Regular cardiac myocyte (primary cell): ENCODE results near the gene MMP1. TPM values are rescaled to one million over a fixed set of nuclear protein-coding genes. Genes with fewer than 3 reads are reported as not detected.

Experiments used
- total RNA-seq: library from RNA; depleted of rRNA; stranded (reverse); fragments of >200 nt; gene quantifications from 2 replicates; pipeline ENCODE4 v1.2.3, GENCODE V29; 2014

The MMP1 gene
- 189 and 3,390 TPM in 2 replicates for total RNA-seq

DNA sequence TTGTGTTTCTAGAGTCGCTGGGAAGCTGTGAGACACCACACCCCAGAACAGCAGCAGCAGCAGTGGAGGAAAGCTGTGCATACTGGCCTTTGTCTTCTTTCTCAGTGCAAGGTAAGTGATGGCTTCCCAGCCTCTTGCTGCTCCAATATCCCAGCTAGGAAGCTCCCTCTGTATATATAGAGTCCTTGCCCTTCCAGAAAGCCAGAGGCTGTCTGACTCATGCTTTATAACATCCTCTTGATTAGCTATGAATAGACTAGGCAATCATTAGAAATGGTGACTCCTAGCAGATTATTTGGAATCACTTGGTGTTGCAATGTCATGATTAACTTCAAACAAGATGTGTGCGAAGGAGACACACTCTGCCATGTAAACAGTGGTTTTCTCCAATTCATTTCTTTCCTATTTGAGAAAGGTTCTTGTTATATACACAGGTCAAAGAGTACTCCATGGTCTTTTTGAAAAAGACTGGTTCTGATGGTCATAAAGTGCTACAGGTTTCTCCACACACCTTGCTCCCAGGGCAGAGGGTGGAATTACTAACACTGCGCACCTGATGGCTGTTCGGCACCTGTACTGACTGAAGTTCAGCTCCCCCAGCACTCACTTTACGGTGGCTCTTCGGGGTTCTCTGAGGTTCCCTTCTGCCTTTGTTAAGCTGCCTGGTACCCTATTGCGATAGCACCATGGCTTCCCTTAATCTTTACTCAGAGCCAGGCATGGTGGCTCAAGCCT, at the start of gene MMP1:
Gene MMP1 (minus strand): TSS at position 149 of the 735 bp plus-strand sequence. CDS start 68 bp downstream, at position 81.

DNA sequence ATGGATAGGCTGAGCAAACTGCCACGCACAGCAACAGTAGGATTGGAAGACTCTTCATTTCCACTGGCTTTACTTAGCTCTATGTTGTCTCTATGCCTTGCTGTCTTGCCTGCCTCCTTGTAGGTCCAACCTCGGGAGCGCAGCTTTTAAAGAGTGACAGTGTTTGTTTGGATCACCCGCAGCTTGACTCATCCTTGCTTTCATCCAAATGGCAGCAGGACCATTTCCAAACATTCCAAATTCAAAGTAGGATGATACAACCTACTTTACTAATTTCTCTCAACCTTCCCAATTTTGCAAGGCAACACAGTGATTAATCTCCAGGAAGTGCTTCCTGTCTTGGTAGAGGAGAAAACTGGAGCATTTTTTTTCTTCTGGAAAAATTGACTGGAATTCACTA, 45.5 kb upstream of the MMP1 start, which contains the start of gene MMP3:
Gene MMP3 (minus strand): TSS at position 121 of the 400 bp plus-strand sequence. CDS start 63 bp downstream, at position 58.

DNA sequence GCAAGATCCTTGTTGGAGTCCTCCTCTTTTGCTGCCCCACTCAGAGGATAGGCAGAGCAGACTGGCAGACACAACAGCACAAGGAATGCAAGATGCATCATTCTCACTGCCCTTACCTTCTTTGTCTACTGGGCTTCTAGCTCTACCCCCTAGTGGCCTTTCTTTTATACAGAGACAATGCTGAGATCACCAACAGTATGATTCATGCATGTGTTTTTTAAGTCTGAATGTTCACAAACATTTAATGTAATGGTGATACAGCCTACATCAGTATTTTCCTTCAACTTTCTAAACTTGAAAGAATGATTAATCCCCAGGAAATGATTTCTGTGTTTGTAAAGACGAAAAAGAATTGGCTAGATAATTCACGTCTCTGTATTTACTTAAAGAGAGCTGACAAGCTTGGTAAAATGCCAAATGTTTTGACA, 17.5 kb downstream of the MMP1 start, which contains the start of gene MMP10:
Gene MMP10 (minus strand): TSS at position 138 of the 428 bp plus-strand sequence. CDS start 37 bp downstream, at position 101.

Other genes with a start within 250 kb of the MMP1 start
- not detected in 2 replicates for gene MMP20, start 172.8 kb downstream of the MMP1 start, total RNA-seq
- gene MMP27, start 92.4 kb downstream of the MMP1 start, total RNA-seq: not detected in 2 replicates
- under 0.01 TPM in 1 of 2 replicates, not detected in the other for gene MMP8, start 73.2 kb downstream of the MMP1 start, total RNA-seq
- gene MMP10, start 17.5 kb downstream of the MMP1 start, total RNA-seq: 1.1 and 4.4 TPM in 2 replicates
- 0.19 and 4.5 TPM in 2 replicates for gene MMP3, start 45.4 kb upstream of the MMP1 start, total RNA-seq
- gene MMP12, start 76.8 kb upstream of the MMP1 start, total RNA-seq: 0.56 TPM in 1 of 2 replicates, not detected in the other
- gene MMP13, start 157.6 kb upstream of the MMP1 start, total RNA-seq: not detected in 2 replicates